T-helper 22 cell (primary cell): ENCODE data around the gene CHD6.

Experiments used
- DNase-seq: peaks from one replicate; pipeline ENCODE4 v3.0.0-alpha.2; 2020; ENCODE audit warnings: low read depth

The CHD6 gene, protein sequence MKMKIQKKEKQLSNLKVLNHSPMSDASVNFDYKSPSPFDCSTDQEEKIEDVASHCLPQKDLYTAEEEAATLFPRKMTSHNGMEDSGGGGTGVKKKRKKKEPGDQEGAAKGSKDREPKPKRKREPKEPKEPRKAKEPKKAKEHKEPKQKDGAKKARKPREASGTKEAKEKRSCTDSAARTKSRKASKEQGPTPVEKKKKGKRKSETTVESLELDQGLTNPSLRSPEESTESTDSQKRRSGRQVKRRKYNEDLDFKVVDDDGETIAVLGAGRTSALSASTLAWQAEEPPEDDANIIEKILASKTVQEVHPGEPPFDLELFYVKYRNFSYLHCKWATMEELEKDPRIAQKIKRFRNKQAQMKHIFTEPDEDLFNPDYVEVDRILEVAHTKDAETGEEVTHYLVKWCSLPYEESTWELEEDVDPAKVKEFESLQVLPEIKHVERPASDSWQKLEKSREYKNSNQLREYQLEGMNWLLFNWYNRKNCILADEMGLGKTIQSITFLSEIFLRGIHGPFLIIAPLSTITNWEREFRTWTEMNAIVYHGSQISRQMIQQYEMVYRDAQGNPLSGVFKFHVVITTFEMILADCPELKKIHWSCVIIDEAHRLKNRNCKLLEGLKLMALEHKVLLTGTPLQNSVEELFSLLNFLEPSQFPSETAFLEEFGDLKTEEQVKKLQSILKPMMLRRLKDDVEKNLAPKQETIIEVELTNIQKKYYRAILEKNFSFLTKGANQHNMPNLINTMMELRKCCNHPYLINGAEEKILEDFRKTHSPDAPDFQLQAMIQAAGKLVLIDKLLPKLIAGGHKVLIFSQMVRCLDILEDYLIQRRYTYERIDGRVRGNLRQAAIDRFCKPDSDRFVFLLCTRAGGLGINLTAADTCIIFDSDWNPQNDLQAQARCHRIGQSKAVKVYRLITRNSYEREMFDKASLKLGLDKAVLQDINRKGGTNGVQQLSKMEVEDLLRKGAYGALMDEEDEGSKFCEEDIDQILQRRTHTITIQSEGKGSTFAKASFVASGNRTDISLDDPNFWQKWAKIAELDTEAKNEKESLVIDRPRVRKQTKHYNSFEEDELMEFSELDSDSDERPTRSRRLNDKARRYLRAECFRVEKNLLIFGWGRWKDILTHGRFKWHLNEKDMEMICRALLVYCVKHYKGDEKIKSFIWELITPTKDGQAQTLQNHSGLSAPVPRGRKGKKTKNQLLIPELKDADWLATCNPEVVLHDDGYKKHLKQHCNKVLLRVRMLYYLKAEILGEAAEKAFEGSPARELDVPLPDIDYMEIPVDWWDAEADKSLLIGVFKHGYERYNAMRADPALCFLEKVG (N-terminal part only)

DNA sequence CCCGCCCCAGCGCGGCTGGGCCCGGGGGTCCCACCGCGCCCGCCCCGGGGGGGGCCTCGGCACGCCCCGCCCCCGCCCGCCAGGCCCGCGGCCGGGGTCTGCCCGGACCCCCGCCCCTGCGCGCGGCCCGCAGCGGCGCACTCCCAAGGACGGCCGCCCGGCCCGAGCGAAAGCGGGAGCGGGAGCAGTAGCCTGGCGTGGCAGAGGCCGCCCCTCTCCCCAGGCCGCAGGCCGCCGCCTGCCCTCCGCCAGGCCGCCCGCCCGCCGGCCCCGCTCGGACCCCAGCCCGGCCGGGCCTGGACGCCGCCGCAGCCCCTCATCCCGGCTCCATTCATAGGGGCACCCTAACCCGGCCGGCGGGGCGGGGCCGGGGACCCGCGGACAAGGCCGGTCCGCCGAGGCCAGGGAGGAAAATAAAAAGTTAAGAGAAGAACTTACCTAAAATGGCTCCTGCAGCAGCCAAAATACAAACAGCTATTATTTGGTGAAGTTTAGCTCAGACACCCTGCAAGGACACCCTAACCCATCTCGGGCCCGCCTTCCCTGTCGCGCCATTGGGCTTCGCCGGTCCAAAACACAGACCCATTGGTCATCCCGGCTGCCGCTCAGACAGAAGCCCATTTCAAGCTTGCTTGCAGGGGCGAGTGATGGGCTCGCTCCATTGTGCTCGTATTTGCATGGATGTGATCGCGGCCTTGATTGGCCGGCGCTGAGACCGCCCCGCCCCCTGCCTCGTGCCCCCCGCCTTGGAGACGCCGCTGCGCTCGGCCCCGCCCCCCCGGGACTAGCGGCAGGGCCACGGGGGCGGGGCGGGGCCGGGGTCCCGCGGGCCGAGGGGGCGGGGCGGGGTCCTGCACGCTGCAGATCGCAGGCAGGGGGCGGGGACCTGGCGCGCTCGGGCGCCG lies at the start of gene CHD6:
CHD6 (minus strand) TSS at position 476 of the 905 bp plus-strand sequence. CDS start 67,040 bp downstream, outside the sequence.
- DNase-seq, result peak; percentile 98

DNA sequence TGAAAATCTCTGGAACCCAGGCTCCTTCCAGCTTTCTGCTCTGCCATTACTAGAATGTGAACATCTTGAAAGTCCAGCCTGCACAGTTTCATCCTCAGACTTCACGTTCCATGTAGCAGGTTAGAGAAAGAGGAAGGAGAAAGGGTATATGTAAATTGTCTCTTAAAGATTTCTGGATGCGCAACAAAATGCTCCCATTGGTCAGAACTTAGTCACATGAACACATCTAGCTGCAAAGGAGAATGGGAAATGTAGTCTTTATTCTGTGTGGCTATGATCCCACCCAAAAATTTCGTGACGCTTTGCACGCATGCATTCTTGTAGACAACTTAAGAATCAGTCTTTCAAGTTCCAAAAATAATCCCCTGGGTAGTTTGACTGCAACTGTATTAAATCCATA lies 46.4 kb upstream of the CHD6 start:
- no peak for DNase-seq

DNA sequence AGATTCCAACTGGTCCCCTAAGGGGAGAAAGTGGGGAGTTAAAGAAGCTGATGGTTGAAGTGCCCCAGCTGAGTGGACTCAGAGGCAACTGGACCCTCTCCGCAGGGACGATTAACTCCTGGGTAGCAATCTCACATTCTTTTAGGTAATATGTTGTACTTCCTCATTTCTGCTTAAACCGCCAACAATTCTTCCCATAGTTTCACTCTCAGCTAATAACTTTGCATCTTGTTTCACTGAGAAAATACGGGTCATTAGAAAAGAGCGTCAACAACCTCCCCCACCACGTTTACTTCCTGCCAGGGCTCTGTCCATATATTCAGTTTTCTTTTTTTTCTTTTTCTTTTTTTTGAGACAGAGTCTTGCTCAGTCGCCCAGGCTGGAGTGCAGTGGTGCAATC lies 39.5 kb upstream of the CHD6 start:
- DNase-seq, result no peak

DNA sequence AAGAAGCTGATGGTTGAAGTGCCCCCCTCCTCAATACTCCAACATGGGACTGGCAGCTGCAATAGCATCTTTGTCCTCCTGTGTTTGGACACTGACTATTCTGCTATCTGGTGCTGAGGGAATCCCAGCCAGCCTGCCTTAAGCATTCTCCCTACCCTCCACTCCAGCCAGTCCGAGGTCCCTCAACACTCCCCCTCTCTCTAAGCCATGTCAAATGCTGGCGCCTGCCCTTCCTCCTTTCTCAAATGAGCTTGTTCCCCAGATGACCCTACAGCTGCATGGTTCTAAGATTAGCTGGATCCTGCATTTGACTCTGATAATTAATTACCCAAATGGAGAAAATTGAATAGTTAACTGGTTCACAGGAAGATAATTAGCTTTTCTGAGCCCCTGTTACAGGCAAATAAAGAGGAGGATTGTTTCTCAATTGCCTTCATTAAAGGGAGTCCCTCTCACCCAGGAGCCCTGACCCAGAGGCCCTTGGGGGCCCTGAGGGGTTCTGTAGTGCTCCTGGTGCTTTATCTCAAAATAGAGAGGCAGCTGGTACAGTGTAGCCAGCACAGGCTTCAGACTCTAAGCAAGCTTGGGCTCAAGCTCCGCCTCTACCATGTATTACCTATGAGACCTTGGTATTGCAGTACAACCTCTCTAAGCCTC lies 37.9 kb upstream of the CHD6 start:
- no peak for DNase-seq

DNA sequence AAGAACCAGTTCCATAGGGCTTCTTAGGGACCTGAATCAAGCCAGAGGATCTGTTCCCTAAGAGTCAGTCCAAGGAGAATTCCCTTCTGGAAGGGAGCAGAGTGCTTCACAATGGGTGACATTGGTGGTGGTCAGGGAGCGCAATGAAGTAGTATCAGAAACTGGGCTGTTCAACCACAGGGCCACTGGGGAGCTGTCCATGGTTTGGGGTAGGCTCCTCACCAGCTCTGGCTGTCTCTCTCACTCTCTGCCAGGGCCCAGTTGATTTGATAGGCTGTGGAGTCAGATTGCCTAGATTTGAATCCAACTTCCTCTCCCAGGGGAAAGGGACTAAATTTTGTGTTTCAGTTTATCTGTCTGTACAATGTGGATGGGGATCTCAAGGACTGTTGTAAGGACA lies 36.7 kb upstream of the CHD6 start:
- no peak for DNase-seq

DNA sequence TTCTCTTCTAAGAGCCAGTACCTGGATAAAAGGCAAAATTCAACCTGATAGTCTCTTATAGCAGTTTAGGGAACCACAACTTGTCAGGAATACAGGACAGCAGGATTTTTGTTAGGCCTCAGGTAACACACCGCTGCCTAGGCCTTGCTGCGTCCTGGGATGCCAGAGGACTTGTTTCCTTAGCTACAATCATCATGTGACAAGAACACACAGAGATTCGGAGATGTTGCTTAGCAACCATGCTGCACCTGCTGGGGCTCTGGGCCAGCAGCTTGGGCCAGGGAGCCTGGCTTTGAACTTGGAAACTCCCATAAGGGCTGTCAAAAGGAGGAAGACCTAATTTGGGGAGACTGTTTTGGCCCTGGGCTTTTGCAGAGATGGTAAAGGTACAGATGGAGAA lies 36.1 kb upstream of the CHD6 start:
- no peak for DNase-seq

DNA sequence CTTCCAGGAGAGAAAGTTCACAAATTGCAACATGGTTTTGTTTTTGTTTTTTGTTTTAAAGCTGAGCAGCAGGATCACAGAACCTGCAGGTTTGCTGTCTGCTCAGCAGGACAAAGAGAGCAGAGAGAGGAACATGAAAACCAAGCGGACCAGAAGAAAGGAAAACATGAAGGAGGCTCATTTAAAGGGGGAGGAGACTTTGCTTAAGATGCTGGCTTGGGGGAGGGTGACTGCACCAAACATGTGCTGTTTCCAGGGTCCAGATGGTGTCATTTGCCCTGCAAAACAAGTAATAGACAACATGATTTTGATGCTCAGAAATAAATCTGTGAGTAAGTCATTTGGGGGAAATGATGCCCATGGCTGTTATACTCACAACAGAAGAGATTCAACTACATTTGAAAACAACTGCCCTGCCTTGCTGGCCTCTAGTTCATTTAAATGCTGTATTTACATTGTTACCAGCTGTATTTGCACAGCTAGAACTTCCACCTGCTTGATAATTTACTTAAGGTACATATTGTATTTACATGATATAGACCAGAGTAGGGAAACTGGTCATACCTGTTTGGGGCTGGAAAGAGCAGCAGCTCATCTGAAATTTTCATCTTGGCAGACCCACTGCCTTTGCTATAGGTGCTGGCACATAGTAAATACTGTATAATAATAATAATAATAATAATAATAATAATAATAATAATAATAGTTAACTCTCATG lies 32.2 kb upstream of the CHD6 start:
- no peak for DNase-seq

DNA sequence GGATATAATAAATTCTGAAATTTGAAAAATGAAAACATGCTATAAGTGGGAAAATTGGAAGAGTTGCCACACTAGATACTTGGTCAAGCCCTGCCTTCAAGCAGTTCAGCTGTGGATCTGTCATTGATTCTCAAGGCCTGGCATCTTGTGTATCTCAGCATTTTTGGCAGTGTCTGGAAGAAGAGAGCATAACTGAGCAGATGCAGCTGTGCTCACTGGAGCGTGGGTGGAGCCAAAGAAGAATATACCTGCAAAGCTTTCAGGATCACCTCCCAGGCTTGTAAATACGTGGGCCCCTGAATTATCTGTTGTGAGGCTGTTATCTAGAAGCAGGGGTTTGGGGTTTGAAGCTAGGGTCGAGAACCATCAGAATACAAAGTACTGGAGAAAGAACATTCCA lies 31.3 kb upstream of the CHD6 start:
- DNase-seq, result no peak

DNA sequence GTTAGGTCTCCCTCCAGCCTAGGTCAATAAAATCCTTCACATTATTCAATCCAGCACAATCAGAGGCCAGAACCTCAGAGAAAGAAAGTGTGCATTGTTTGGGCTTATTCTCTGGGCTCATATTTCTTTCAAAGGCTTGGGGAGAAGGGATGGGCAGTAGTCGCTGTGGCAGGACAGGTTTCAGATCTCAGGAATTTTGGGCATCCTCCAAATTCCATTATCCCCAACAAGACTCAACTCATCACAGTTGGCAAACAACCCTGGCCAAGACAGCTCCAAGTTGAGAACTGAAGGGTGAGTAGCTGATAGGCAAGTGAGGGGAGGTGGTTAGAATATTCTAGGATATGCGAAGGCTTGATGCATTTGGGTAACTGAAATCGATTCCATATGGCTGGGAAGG lies 27.2 kb upstream of the CHD6 start:
- no peak for DNase-seq

DNA sequence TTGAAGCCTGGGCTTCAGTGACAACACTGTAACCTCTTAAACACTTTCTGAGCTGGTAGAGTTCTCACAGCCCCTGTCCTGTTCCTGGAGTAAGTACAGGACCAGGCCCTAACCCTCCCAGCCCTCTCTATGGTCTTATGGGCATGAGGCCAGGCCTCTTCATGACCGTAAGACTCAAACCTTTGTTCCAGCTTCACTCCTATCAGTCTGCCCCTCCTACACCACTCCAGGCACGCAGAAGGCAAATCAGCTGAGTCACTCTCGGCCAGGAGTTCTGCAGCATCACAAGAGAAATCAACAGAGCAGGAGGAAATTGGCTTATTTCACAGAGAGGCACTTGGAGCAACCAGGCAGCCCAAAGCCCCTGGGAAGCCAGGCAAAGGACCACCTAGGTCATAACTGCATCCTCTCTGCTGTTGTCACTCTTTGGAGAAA lies 25.3 kb upstream of the CHD6 start:
- no peak for DNase-seq

DNA sequence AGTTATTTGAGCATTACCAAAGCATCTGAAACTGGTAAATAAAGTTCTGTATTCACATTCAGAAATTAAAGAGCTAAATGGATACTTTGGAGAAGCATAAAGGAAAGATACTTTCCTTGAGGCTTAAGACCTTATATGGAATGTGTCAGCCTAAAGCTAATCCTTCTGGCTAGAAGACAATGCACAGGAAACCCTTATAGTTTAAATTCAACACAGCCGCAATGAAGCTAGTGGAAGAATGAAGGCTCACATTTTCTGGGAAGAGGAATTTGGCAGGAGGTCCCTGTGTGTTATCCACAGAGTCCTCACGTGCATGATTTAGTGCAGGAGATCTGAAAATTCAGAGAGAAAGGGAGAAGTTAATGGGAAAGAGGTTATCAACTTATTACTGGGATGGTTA lies 21.5 kb upstream of the CHD6 start:
- no peak for DNase-seq

DNA sequence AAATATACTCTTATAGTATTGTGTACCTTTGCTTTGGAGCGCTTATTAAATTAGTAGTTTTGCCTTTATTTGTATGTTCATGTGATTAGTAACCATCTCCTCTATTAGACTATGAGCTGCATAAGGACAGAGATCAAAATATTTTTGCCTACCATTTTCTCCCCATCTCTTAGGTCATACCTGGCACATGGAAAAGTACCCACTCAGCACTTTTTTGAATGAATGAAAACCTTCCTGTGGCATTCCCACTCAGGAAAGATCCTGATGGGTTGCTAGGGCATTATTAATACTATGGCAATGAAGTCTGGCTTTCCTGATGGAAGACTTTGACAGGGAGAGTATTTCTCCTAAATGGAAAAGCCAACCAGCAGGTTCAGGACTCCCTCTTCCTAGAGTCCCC lies 20.3 kb upstream of the CHD6 start:
- no peak for DNase-seq

DNA sequence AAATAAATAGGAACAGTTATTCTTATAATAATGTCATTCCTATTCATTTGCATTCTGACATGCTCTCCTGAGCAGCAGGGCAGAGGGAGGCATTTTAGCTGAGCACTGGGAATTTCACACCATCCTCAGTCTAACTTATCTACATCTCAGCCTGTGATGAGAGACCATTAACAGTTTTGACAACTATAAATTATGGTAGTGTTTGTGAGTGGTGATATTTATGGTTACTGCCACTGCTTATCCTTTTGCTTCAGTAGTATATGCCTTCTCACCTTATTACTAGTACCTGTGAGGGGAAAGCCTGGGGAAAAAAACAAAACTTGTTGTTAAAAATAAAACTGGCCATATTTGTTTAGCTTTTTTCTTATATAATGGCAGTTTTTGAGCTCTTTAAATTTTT lies 17.0 kb upstream of the CHD6 start:
- DNase-seq, result no peak

DNA sequence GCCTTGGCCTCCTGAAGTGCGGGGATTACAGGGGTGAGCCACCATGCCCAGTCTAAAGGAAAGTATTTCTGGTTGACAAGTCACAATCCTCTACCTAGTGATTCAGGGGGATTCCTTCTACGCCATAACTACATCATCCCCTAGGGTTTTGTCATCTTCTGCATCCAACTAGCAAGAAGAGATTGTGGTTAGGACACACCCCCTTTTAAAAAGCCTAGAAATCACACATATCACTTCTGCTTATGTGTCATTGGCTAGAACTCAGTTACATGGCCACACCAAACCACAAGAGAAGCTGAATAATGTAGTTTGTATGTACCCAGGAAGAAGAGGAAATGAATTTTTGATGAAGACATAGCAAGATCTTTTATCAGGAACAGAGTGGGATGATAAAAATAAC lies 14.7 kb upstream of the CHD6 start:
- DNase-seq, result no peak

DNA sequence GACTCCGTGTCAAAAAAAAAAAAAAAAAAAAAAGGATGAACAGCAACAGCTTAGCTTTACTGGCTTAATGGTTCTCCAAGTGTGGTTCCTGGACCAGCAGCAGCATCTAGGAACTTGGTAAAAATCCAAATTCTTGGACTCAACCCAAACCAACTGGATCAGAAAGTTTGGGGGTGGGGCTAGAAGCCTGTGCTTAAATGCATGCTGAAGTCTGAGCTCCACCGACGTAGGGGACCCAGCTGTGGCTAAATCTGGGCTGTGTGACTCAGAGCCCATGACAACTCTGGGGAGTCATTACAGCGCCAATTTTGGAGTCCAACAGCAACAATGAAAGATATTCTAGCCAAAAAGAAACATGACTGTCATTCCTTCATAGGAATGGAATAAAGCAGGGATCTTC lies 13.6 kb upstream of the CHD6 start:
- no peak for DNase-seq

DNA sequence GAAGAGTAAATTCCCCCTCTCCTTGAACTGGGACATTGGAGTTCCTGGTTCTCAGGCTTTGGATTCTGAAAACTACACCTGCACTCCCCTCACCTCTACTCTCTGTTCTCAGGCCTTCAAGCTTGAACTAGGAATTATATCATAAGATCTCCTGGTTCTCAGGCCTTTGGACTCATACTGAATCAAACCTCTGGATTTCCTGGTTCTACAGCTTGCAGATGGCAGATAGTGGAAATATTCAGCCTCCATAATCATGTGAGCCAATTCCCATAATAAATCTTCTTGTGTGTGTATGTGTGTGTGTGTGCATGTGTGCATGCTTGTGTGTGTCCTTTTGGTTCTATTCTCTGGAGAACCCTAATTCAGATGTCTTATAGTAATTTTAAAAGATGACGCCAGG lies 12.7 kb upstream of the CHD6 start:
- no peak for DNase-seq

DNA sequence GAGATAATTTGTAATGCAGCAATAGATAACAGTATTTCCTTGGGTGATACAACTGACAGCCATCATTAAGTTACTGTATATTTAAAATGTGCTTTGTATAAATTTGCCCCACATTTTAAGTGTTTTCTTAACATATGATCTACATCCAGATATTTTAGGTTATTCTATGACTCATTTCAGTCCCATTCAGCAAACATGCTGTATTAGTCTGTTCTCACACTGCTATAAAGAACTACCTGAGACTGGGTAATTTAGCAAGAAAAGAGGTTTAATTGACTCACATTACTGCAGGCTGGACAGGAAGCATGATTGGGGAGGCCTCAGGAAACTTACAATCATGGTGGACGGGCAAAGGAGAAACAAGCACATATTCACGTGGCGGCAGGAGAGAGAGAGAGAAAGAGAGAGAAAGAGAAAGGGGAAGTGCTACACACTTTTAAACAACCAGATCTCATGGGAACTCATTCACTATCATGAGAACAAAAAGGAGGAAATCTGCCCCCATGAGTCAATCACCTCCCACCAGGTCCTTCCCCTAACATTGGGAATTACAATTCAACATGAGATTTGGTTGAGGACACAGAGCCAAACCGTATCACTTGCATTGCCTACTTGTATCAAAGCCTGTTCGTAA lies 9.6 kb upstream of the CHD6 start:
- DNase-seq, result no peak

DNA sequence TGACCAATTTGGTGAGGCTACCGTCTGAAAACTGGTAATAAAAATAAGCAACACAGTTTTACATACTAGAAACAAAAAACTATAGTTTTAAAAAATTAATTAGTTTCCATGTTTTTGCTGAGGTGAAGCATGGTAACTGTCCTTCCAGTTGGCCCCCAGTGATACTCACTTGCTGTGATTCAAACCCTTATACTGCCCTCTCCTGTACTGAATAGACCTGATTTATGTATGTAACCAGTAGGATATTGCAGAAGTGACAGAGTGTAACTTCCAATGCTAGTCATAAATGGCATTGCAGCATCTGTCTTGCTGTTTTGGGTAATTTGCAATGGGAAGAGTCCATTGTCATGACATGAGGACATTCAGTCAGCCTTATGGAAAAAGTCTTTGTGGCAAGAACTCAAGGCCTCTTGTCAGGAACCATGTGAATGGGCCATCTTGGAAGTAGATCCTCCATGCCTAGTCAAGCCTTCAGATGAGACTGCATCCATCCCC lies 8.9 kb upstream of the CHD6 start:
- no peak for DNase-seq

DNA sequence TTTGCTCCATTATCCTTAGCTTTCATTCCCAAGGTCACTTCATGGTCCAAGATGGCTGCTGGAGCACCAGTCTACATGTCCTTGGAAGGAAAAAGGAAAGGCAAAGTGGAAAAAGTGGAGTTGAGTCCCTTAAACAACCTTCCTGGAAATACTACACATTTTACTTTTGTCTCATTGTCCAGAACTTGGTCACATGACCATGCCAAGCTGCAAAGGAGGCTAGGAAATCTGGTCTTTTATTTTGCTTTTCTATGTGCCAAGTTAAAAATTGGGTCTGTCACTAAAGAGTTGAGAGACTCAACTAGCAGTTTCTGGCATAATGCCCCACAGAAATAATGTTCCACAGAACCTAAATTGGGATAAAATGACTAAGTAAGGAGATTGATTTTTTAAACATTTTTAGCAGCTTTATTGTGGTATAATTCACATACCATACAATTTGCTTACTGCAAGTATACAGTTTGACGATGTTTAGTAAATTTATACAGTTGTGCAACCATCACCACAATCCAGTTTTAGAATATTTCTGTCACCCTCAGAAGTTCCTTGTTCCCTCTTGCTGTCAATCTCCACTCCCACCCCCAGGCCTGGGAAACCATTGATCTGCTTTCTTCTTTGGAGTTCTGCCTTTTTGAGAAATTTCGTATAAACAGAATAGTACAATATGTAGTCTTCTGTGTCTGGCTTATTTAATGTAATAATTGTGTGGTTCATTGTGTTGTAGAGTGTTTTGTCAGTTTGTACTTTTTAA lies 5.6 kb upstream of the CHD6 start:
- DNase-seq, result no peak
